ENCODE measurements around the gene CCSER2.

Gene CCSER2

DNA sequence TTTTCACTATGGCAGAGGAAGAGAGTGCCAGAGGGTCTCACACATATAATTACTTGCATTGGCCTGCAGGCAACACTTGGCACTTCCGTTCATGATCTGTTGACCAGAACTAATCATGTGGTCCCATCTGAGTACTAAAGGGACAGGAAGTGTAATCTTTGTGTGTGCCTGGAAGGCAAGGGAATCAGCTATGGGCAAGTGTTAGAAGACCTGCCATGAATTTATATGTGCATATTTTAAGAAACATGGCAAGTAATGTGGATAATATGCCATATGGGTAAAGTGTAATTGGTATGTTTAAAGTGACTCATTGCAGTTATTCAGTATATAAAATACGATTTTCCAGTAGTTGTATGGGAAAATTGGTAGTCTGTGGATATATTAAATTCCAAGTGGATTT, 46.1 kb downstream of the CCSER2 start:
- no peaks in the 10 kb centered on the region for H3K9me3 ChIP-seq (ENCODE audit: control insufficient read depth in 5 of 5, low read length in 5 of 5)
- H3K9ac ChIP-seq (ENCODE audit: low read length in 5 of 5), result no peak overlapping the region
- no peak overlapping the region for H3K27ac ChIP-seq (ENCODE audit: low read depth, low read length)
- no peaks in the 10 kb centered on the region for H3K4me1 ChIP-seq (ENCODE audit: control insufficient read depth in 5 of 5, insufficient read depth in 5 of 5, low read length in 5 of 5)
- peaks cover 17 to 28% (median 21%) of the 10 kb centered on the region in 5 donors for H3K36me3 ChIP-seq (ENCODE audit: control insufficient read depth in 5 of 5, insufficient read depth in 5 of 5, low read length in 5 of 5)
- no peak overlapping the region for H3K4me3 ChIP-seq (ENCODE audit: low read depth in 1 of 5, low read length in 5 of 5)
- no peaks in the 10 kb centered on the region for H3K27me3 ChIP-seq (ENCODE audit: control insufficient read depth in 5 of 5, insufficient read depth in 4 of 5, low read length in 5 of 5)

DNA sequence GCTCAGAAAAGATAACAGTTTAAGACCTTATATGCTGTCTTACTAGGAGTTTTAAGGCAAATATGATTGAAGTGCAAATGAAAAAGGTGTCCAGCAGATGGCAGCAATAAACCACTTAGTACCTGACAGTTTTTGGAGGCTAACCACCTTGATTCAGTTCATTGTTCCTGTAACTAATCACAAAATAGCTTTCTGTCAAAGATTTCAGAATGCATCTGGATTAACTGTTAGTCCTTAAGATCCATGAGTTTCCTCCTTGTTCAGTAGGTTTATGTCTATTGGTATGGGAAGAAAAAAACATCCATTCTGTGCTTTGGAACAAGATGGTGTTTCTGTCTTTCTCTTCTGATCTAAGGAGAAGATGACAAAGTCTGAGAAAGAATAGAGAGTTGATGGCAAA, 46.6 kb downstream of the CCSER2 start:
- Histone ChIP-seq H3K9ac (ENCODE audit: low read length in 5 of 5) (no peak overlapping the region), H3K27ac (ENCODE audit: low read depth, low read length) (no peak overlapping the region)

DNA sequence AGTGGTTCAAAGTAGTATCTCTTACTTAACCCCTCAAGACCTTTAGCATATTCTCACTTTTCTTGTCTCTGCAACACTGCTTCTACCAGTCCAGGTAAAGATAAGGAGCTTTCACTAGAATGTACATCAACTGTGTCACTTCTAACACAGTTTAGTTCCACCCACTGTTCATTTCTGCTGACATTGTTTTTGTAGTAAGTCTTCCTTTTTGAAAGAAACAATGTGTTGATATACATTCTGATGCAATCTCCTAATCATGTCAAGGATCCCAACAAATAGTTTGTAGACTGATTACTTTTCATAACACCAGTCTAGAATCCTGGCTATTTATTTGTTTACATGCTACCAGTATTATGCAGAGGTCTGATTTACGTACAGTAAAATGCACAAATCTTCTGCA, 47.5 kb downstream of the CCSER2 start:
- H3K9me3 ChIP-seq (ENCODE audit: control insufficient read depth in 5 of 5, low read length in 5 of 5), result no peaks in the 10 kb centered on the region

More for the DNA sequence above, 46.6 kb downstream of the CCSER2 start:
- Histone ChIP-seq H3K4me1 (ENCODE audit: control insufficient read depth in 5 of 5, insufficient read depth in 5 of 5, low read length in 5 of 5) (no peaks in the 10 kb centered on the region), H3K9me3 (ENCODE audit: control insufficient read depth in 5 of 5, low read length in 5 of 5) (no peaks in the 10 kb centered on the region), H3K4me3 (ENCODE audit: low read depth in 1 of 5, low read length in 5 of 5) (no peak overlapping the region), H3K27me3 (ENCODE audit: control insufficient read depth in 5 of 5, insufficient read depth in 4 of 5, low read length in 5 of 5) (no peaks in the 10 kb centered on the region), H3K36me3 (ENCODE audit: control insufficient read depth in 5 of 5, insufficient read depth in 5 of 5, low read length in 5 of 5) (peaks cover 17 to 28% (median 21%) of the 10 kb centered on the region in 5 donors)

DNA sequence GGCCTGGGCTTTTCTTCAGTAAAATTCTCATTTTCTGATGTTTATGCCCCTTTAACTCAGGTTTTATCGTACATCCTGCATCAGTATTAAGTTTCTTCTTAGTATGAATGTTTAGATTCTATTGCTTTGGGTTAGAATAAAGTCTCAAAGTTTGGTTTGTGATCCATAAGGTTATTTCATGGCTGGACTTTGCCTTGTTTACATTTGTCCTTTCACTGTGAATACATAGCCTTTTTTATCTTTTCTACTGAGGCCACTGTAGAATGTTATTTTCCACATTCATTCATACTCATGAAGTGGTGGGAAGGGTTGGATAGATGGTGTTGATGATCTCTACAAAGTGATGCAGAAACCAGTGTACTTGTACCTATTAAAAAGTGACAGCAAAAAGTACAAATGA, 59.8 kb downstream of the CCSER2 start:
- H3K9me3 ChIP-seq (ENCODE audit: control insufficient read depth in 5 of 5, low read length in 5 of 5), result peaks cover 0 to 2% (median 0%) of the 10 kb centered on the region in 5 donors
- H3K9ac ChIP-seq (ENCODE audit: low read length in 5 of 5), result no peak overlapping the region
- no peaks in the 10 kb centered on the region for H3K27me3 ChIP-seq (ENCODE audit: control insufficient read depth in 5 of 5, insufficient read depth in 4 of 5, low read length in 5 of 5)
- no peak overlapping the region for H3K4me3 ChIP-seq (ENCODE audit: low read depth in 1 of 5, low read length in 5 of 5)
- no peak overlapping the region for H3K27ac ChIP-seq (ENCODE audit: low read depth, low read length)
- peaks cover 0 to 3% (median 0%) of the 10 kb centered on the region in 5 donors for H3K4me1 ChIP-seq (ENCODE audit: control insufficient read depth in 5 of 5, insufficient read depth in 5 of 5, low read length in 5 of 5)
- H3K36me3 ChIP-seq (ENCODE audit: control insufficient read depth in 5 of 5, insufficient read depth in 5 of 5, low read length in 5 of 5), result peaks cover 4 to 13% (median 9%) of the 10 kb centered on the region in 5 donors

More for the DNA sequence above, 47.5 kb downstream of the CCSER2 start:
- no peaks in the 10 kb centered on the region for H3K4me1 ChIP-seq (ENCODE audit: control insufficient read depth in 5 of 5, insufficient read depth in 5 of 5, low read length in 5 of 5)
- H3K27ac ChIP-seq (ENCODE audit: low read depth, low read length), result no peak overlapping the region
- peaks cover 18 to 32% (median 22%) of the 10 kb centered on the region in 5 donors for H3K36me3 ChIP-seq (ENCODE audit: control insufficient read depth in 5 of 5, insufficient read depth in 5 of 5, low read length in 5 of 5)
- H3K27me3 ChIP-seq (ENCODE audit: control insufficient read depth in 5 of 5, insufficient read depth in 4 of 5, low read length in 5 of 5), result no peaks in the 10 kb centered on the region
- H3K9ac ChIP-seq (ENCODE audit: low read length in 5 of 5), result no peak overlapping the region
- H3K4me3 ChIP-seq (ENCODE audit: low read depth in 1 of 5, low read length in 5 of 5), result no peak overlapping the region

DNA sequence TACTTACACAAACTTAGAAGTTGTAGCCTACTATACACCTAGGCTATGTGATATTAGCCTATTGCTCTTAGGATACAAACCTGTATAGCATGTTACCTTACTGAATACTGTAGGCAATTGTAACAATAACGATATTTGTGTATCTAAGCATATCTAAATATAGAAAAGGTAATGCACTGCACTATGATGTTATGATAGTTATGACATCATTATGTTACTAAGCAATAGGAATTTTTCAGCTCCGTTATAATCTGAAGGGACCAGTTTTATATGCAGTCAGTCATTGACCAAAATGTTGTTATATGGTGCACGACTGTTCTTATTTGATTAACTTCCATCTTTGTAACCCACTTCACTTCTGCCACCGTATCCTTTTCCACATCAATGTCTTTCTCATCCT, 62.0 kb downstream of the CCSER2 start:
- H3K4me3 ChIP-seq (ENCODE audit: low read depth in 1 of 5, low read length in 5 of 5), result no peak overlapping the region
- no peak overlapping the region for H3K9ac ChIP-seq (ENCODE audit: low read length in 5 of 5)
- H3K4me1 ChIP-seq (ENCODE audit: control insufficient read depth in 5 of 5, insufficient read depth in 5 of 5, low read length in 5 of 5), result peaks cover 0 to 3% (median 0%) of the 10 kb centered on the region in 5 donors
- no peaks in the 10 kb centered on the region for H3K9me3 ChIP-seq (ENCODE audit: control insufficient read depth in 5 of 5, low read length in 5 of 5)
- no peak overlapping the region for H3K27ac ChIP-seq (ENCODE audit: low read depth, low read length)
- H3K36me3 ChIP-seq (ENCODE audit: control insufficient read depth in 5 of 5, insufficient read depth in 5 of 5, low read length in 5 of 5), result peaks cover 4 to 13% (median 7%) of the 10 kb centered on the region in 5 donors
- no peaks in the 10 kb centered on the region for H3K27me3 ChIP-seq (ENCODE audit: control insufficient read depth in 5 of 5, insufficient read depth in 4 of 5, low read length in 5 of 5)

DNA sequence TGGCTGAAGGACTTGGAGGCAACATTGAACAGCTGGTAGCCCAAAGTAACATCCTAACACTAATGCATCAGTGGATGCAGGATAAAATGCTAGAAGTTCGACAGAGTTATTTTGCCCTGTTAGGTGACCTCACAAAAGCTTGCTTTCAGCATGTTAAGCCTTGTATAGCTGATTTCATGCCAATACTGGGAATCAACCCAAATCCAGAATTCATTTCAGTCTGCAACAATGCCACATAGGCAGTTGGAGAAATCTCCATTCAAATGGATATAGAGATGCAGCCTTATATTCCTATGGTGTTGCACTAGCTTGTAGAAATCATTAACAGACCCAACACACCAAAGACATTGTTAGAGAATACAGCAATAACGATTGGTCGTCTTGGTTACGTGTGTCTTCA, 62.9 kb downstream of the CCSER2 start:
- peaks cover 4 to 13% (median 7%) of the 10 kb centered on the region in 5 donors for H3K36me3 ChIP-seq (ENCODE audit: control insufficient read depth in 5 of 5, insufficient read depth in 5 of 5, low read length in 5 of 5)
- H3K4me1 ChIP-seq (ENCODE audit: control insufficient read depth in 5 of 5, insufficient read depth in 5 of 5, low read length in 5 of 5), result peaks cover 0 to 3% (median 0%) of the 10 kb centered on the region in 5 donors
- H3K9ac ChIP-seq (ENCODE audit: low read length in 5 of 5), result no peak overlapping the region
- no peak overlapping the region for H3K4me3 ChIP-seq (ENCODE audit: low read depth in 1 of 5, low read length in 5 of 5)
- H3K27ac ChIP-seq (ENCODE audit: low read depth, low read length), result no peak overlapping the region
- H3K27me3 ChIP-seq (ENCODE audit: control insufficient read depth in 5 of 5, insufficient read depth in 4 of 5, low read length in 5 of 5), result no peaks in the 10 kb centered on the region
- H3K9me3 ChIP-seq (ENCODE audit: control insufficient read depth in 5 of 5, low read length in 5 of 5), result no peaks in the 10 kb centered on the region

DNA sequence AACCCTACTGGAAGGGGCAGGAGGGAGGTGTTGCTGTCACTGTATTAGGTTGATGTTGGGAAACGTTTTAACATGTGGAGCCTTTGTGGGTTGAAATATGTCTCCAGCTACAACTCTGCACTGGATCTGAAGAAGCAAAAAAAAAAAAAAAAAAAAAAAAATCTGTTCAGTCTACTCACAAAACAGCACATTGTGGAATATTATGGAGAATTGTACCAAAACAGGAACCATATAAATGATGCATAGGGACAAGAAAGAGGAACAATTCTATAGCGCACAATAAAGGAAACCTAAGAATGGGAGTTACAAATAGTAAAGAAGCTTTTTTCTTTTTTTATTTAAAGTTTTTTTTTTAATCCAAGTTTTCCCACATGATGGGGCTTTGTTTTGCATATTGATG, 63.8 kb downstream of the CCSER2 start:
- Histone ChIP-seq H3K27ac (ENCODE audit: low read depth, low read length) (no peak overlapping the region), H3K9ac (ENCODE audit: low read length in 5 of 5) (no peak overlapping the region), H3K4me1 (ENCODE audit: control insufficient read depth in 5 of 5, insufficient read depth in 5 of 5, low read length in 5 of 5) (peaks cover 0 to 3% (median 0%) of the 10 kb centered on the region in 5 donors), H3K9me3 (ENCODE audit: control insufficient read depth in 5 of 5, low read length in 5 of 5) (no peaks in the 10 kb centered on the region), H3K27me3 (ENCODE audit: control insufficient read depth in 5 of 5, insufficient read depth in 4 of 5, low read length in 5 of 5) (no peaks in the 10 kb centered on the region), H3K4me3 (ENCODE audit: low read depth in 1 of 5, low read length in 5 of 5) (no peak overlapping the region), H3K36me3 (ENCODE audit: control insufficient read depth in 5 of 5, insufficient read depth in 5 of 5, low read length in 5 of 5) (peaks cover 4 to 13% (median 7%) of the 10 kb centered on the region in 5 donors)

DNA sequence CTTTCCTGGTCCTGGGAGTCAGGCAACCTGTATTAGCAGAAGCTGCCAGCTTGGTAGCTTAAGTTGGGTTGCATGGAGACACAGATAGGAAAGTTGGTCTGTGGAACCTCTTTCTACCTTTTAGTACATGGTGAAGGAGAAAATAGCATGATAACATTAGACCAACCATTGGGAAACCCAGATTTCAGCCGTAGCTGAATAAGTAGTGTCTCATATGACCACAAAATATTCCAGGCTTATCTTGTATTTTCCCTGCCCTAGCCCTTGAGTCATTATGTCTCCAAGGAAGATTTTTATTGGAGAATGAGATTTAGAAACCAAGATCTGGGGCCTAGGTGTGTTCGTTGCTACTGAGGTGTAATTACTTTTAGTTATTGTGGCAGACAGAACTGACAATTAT, 67.2 kb downstream of the CCSER2 start:
- H3K27ac ChIP-seq (ENCODE audit: low read depth, low read length), result no peak overlapping the region
- no peak overlapping the region for H3K4me3 ChIP-seq (ENCODE audit: low read depth in 1 of 5, low read length in 5 of 5)
- H3K36me3 ChIP-seq (ENCODE audit: control insufficient read depth in 5 of 5, insufficient read depth in 5 of 5, low read length in 5 of 5), result peaks cover 0 to 7% (median 4%) of the 10 kb centered on the region in 5 donors
- no peaks in the 10 kb centered on the region for H3K27me3 ChIP-seq (ENCODE audit: control insufficient read depth in 5 of 5, insufficient read depth in 4 of 5, low read length in 5 of 5)
- no peaks in the 10 kb centered on the region for H3K9me3 ChIP-seq (ENCODE audit: control insufficient read depth in 5 of 5, low read length in 5 of 5)
- H3K4me1 ChIP-seq (ENCODE audit: control insufficient read depth in 5 of 5, insufficient read depth in 5 of 5, low read length in 5 of 5), result peaks cover 0 to 8% (median 0%) of the 10 kb centered on the region in 5 donors
- no peak overlapping the region for H3K9ac ChIP-seq (ENCODE audit: low read length in 5 of 5)

DNA sequence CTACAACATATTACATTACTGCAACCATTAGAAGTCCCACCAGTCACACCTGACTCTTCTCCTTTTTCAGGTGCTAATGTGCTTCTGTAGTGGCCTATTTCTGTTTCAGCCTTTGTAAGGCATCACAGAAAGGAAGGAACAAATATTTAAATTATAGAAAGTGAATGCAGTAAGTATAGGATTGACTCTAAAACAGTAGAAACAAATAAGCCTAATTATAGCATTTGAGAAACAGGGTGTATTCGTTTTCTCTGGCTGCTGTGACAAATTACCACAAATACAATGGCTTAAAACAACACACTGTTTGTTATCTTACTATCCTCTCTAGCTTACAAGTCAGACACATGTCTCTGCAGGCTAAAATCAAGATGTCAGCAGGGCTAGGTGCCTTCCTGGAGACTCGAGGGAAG, 69.4 kb downstream of the CCSER2 start:
- Histone ChIP-seq H3K9ac (ENCODE audit: low read length in 5 of 5) (no peak overlapping the region), H3K4me1 (ENCODE audit: control insufficient read depth in 5 of 5, insufficient read depth in 5 of 5, low read length in 5 of 5) (peaks cover 0 to 6% (median 5%) of the 10 kb centered on the region in 5 donors), H3K27ac (ENCODE audit: low read depth, low read length) (no peak overlapping the region), H3K27me3 (ENCODE audit: control insufficient read depth in 5 of 5, insufficient read depth in 4 of 5, low read length in 5 of 5) (no peaks in the 10 kb centered on the region), H3K36me3 (ENCODE audit: control insufficient read depth in 5 of 5, insufficient read depth in 5 of 5, low read length in 5 of 5) (peaks cover 0 to 2% (median 0%) of the 10 kb centered on the region in 5 donors), H3K4me3 (ENCODE audit: low read depth in 1 of 5, low read length in 5 of 5) (no peak overlapping the region), H3K9me3 (ENCODE audit: control insufficient read depth in 5 of 5, low read length in 5 of 5) (no peaks in the 10 kb centered on the region)

DNA sequence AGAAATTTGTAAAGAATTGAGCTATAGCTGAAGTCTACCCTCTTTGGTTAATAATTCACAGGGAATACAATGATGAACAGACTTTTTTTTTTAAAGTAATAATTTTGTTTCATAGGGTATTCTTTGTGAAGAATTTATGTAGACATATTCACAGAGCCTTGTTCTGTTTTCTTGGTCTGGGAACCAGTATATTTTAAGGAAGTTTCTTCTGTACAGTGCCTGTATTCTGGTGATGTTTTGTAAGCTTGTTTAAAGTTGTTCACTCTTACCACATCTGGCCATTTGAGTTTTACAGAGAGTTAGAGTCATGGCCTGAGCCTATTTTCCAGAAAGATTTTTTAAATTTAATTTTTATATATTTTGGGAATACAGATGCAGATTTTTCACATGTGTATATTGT, 70.3 kb downstream of the CCSER2 start:
- no peak overlapping the region for H3K4me3 ChIP-seq (ENCODE audit: low read depth in 1 of 5, low read length in 5 of 5)
- no peaks in the 10 kb centered on the region for H3K9me3 ChIP-seq (ENCODE audit: control insufficient read depth in 5 of 5, low read length in 5 of 5)
- H3K27me3 ChIP-seq (ENCODE audit: control insufficient read depth in 5 of 5, insufficient read depth in 4 of 5, low read length in 5 of 5), result no peaks in the 10 kb centered on the region
- H3K9ac ChIP-seq (ENCODE audit: low read length in 5 of 5), result no peak overlapping the region
- H3K36me3 ChIP-seq (ENCODE audit: control insufficient read depth in 5 of 5, insufficient read depth in 5 of 5, low read length in 5 of 5), result peaks cover 0 to 2% (median 0%) of the 10 kb centered on the region in 5 donors
- H3K27ac ChIP-seq (ENCODE audit: low read depth, low read length), result no peak overlapping the region
- peaks cover 0 to 6% (median 5%) of the 10 kb centered on the region in 5 donors for H3K4me1 ChIP-seq (ENCODE audit: control insufficient read depth in 5 of 5, insufficient read depth in 5 of 5, low read length in 5 of 5)

All from subcutaneous abdominal adipose tissue (tissue), 5 donors.